ENCODE measurements around the gene MARCHF9.

DNA sequence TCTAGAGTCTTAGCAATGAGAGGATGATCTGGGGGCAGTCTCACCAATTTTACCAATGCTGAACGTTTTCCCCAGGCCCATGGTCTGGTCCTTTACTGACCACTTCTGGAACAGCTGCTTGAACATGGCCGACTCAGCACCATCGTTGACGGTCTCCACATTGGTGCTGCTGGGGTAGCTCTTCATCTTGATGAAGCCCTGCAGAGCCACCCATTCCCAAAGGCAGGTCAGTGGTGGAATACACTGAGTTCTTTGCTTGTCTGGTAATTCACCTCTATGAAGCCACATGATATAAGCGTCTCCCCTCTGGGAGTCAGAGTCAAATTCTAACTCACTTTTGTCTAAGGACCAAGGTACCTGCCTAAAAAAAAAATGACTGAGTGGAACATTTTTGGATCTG is 53.4 kb downstream of the MARCHF9 start:
- TF ChIP-seq GATA3 (IDR thresholded peaks at IDR 0.05; ENCODE audit: low read depth, low read length) (no peak), GATA2 (IDR thresholded peaks at IDR 0.05; ENCODE audit: low read depth, low read length) (no peak)
